Adipocyte (in vitro differentiated cells): ENCODE data around the gene CASP10.
A peak's percentile ranks its signal among the peaks of the same experiment; 100 is the strongest.
"Not testable (repeated sequence)": the region's sequence is repeated elsewhere in the genome, so short reads cannot be mapped to it uniquely, and the experiment has no call there.

ENCODE experiments used
- DNase-seq: peaks from one replicate; pipeline ENCODE4 v3.0.0-alpha.2; 2015; ENCODE audit warnings: low read depth
- H3K27me3 ChIP-seq: replicated peaks from 2 replicates; pipeline ENCODE4 v1.7.0; 2013; ENCODE audit warnings: mild to moderate bottlenecking, low read length, moderate library complexity; ENCODE audit not compliant: control insufficient read depth, insufficient read depth
- H3K36me3 ChIP-seq: 2 replicates; pipeline ENCODE4 v1.7.0; 2013; ENCODE audit warnings: low read length, mild to moderate bottlenecking, moderate library complexity; ENCODE audit not compliant: control insufficient read depth, insufficient read depth, severe bottlenecking
- H3K4me1 ChIP-seq: 2 replicates; pipeline ENCODE4 v1.7.0; 2013; ENCODE audit warnings: mild to moderate bottlenecking, low read length, moderate library complexity; ENCODE audit not compliant: control insufficient read depth, insufficient read depth
- H3K4me3 ChIP-seq: 2 replicates; pipeline ENCODE4 v1.7.0; 2013; ENCODE audit warnings: mild to moderate bottlenecking, low read length, moderate library complexity
- H3K9ac ChIP-seq: 2 replicates; pipeline ENCODE4 v1.7.0; 2013; ENCODE audit warnings: mild to moderate bottlenecking, low read length, moderate library complexity
- H3K9me3 ChIP-seq: 2 replicates; pipeline ENCODE4 v1.7.0; 2013; ENCODE audit warnings: mild to moderate bottlenecking, low read length, moderate library complexity; ENCODE audit not compliant: control insufficient read depth

CASP10 gene

GRCh38 chr2:201149064-201149820 is 33.7 kb upstream of the CASP10 start:
- no peaks in the 10 kb centered on the region for H3K27me3 ChIP-seq
- H3K4me3 ChIP-seq = peak overlapping the region; percentile 52
- H3K9ac ChIP-seq = peak overlapping the region; percentile 81
- DNase-seq = peak; percentile 78
- H3K9me3 ChIP-seq = no peaks in the 10 kb centered on the region
- peaks cover 74% of the 10 kb centered on the region for H3K36me3 ChIP-seq
- H3K4me1 ChIP-seq = peaks cover 55% of the 10 kb centered on the region

- not testable (repeated sequence) for H3K27me3 ChIP-seq, H3K9me3 ChIP-seq
- peak; percentile 21 for DNase-seq
- H3K4me3 ChIP-seq = peak overlapping the region; percentile 12
- peak overlapping the region; percentile 55 for H3K9ac ChIP-seq
- H3K4me1 ChIP-seq = peaks cover 55% of the 10 kb centered on the region
- peaks cover 75% of the 10 kb centered on the region for H3K36me3 ChIP-seq
Observed at GRCh38 chr2:201149821-201150165, 33.1 kb upstream of the CASP10 start.

GRCh38 chr2:201150454-201151020 is 32.4 kb upstream of the CASP10 start:
- DNase-seq = no peak
- Histone ChIP-seq H3K9me3 (no peaks in the 10 kb centered on the region), H3K4me3 (peak overlapping the region; percentile 28), H3K27me3 (no peaks in the 10 kb centered on the region), H3K4me1 (peaks cover 55% of the 10 kb centered on the region), H3K36me3 (peaks cover 75% of the 10 kb centered on the region), H3K9ac (peak overlapping the region; percentile 78)

- Histone ChIP-seq H3K9ac (peak overlapping the region; percentile 78), H3K4me3 (peak overlapping the region; percentile 51), H3K4me1 (peaks cover 55% of the 10 kb centered on the region), H3K36me3 (peaks cover 77% of the 10 kb centered on the region), H3K9me3 (no peaks in the 10 kb centered on the region), H3K27me3 (no peaks in the 10 kb centered on the region)
- peak; percentile 64 for DNase-seq
Observed at GRCh38 chr2:201151127-201151981, 31.6 kb upstream of the CASP10 start.

GRCh38 chr2:201152517-201152916 is 30.4 kb upstream of the CASP10 start:
- peaks cover 78% of the 10 kb centered on the region for H3K36me3 ChIP-seq
- no peaks in the 10 kb centered on the region for H3K27me3 ChIP-seq
- DNase-seq = no peak

GRCh38 chr2:201152999-201153815 is 29.7 kb upstream of the CASP10 start:
- Histone ChIP-seq H3K36me3 (peaks cover 80% of the 10 kb centered on the region), H3K9ac (no peak overlapping the region), H3K27me3 (no peaks in the 10 kb centered on the region), H3K9me3 (no peaks in the 10 kb centered on the region), H3K4me3 (no peak overlapping the region), H3K4me1 (peaks cover 60% of the 10 kb centered on the region)
- DNase-seq = no peak

More at GRCh38 chr2:201152517-201152916, 30.4 kb upstream of the CASP10 start:
- Histone ChIP-seq H3K4me3 (no peak overlapping the region), H3K9ac (peak overlapping the region; percentile 59), H3K9me3 (no peaks in the 10 kb centered on the region), H3K4me1 (peaks cover 55% of the 10 kb centered on the region)

- no peak overlapping the region for H3K9ac ChIP-seq
- H3K9me3 ChIP-seq = no peaks in the 10 kb centered on the region
- peaks cover 79% of the 10 kb centered on the region for H3K36me3 ChIP-seq
Observed at GRCh38 chr2:201154615-201155399, 28.1 kb upstream of the CASP10 start.

GRCh38 chr2:201156036-201156435 is 26.9 kb upstream of the CASP10 start:
- Histone ChIP-seq H3K9me3 (no peaks in the 10 kb centered on the region), H3K27me3 (no peaks in the 10 kb centered on the region), H3K4me3 (no peak overlapping the region), H3K36me3 (peaks cover 83% of the 10 kb centered on the region), H3K4me1 (peaks cover 36% of the 10 kb centered on the region), H3K9ac (no peak overlapping the region)
- DNase-seq = no peak

More at GRCh38 chr2:201154615-201155399, 28.1 kb upstream of the CASP10 start:
- no peaks in the 10 kb centered on the region for H3K27me3 ChIP-seq
- H3K4me3 ChIP-seq = no peak overlapping the region
- peaks cover 47% of the 10 kb centered on the region for H3K4me1 ChIP-seq
- DNase-seq = no peak

GRCh38 chr2:201156640-201157039 is 26.3 kb upstream of the CASP10 start:
- DNase-seq = no peak
- H3K36me3 ChIP-seq = peaks cover 85% of the 10 kb centered on the region

GRCh38 chr2:201157694-201158093 is 25.2 kb upstream of the CASP10 start:
- H3K9ac ChIP-seq = peak overlapping the region; percentile 34
- no peaks in the 10 kb centered on the region for H3K27me3 ChIP-seq
- H3K4me1 ChIP-seq = peaks cover 19% of the 10 kb centered on the region
- DNase-seq = no peak
- H3K4me3 ChIP-seq = no peak overlapping the region
- H3K36me3 ChIP-seq = peaks cover 89% of the 10 kb centered on the region
- H3K9me3 ChIP-seq = no peaks in the 10 kb centered on the region

More at GRCh38 chr2:201156640-201157039, 26.3 kb upstream of the CASP10 start:
- H3K27me3 ChIP-seq = no peaks in the 10 kb centered on the region
- no peak overlapping the region for H3K9ac ChIP-seq
- H3K9me3 ChIP-seq = no peaks in the 10 kb centered on the region
- peaks cover 30% of the 10 kb centered on the region for H3K4me1 ChIP-seq
- H3K4me3 ChIP-seq = no peak overlapping the region
